Karpas-422 (cell line): ENCODE measurements around the gene RANBP3L. TPM values are rescaled to one million over a fixed set of nuclear protein-coding genes. Genes with fewer than 3 reads are reported as not detected.
"Not testable (repeated sequence)": the region's sequence is repeated elsewhere in the genome, so short reads cannot be mapped to it uniquely, and the experiment has no call there.

Source experiments
- DNase-seq: peaks from one replicate; pipeline ENCODE4 v3.0.0-alpha.2; 2015
- H2AFZ ChIP-seq: fragments of 200-600 bp; sonication (generic); 2 replicates; pipeline ENCODE4 v1.6.1; 2014; ENCODE audit warnings: antibody characterized with exemption, low read length, mixed read lengths
- H3K27ac ChIP-seq: fragments of 200-600 bp; sonication (generic); 2 replicates; pipeline ENCODE4 v1.5.1; 2014; ENCODE audit warnings: mild to moderate bottlenecking, low read length, moderate library complexity
- H3K27me3 ChIP-seq: fragments of 200-600 bp; sonication (generic); 2 replicates; pipeline ENCODE4 v1.6.1; 2014; ENCODE audit warnings: low read length, mixed read lengths
- H3K36me3 ChIP-seq: fragments of 200-600 bp; sonication (generic); 2 replicates; pipeline ENCODE4 v1.6.1; 2014; ENCODE audit warnings: low read length, mixed read lengths; ENCODE audit not compliant: insufficient read depth
- H3K4me1 ChIP-seq: fragments of 200-600 bp; sonication (generic); 2 replicates; pipeline ENCODE4 v1.6.1; 2014; ENCODE audit warnings: mild to moderate bottlenecking, low read length, mixed read lengths
- H3K4me2 ChIP-seq: fragments of 200-600 bp; sonication (generic); 2 replicates; pipeline ENCODE4 v1.6.1; 2014; ENCODE audit warnings: low read length, low read depth, mild to moderate bottlenecking; ENCODE audit not compliant: poor library complexity, severe bottlenecking
- H3K4me3 ChIP-seq: fragments of 200-600 bp; sonication (generic); 2 replicates; pipeline ENCODE4 v1.5.1; 2014; ENCODE audit warnings: mild to moderate bottlenecking, antibody characterized with exemption, low read length, mixed read lengths
- H3K79me2 ChIP-seq: fragments of 200-600 bp; sonication (generic); 2 replicates; pipeline ENCODE4 v1.6.1; 2014; ENCODE audit warnings: mild to moderate bottlenecking, low read length, mixed read lengths
- H3K9ac ChIP-seq: fragments of 200-600 bp; sonication (generic); 2 replicates; pipeline ENCODE4 v1.6.0; 2014; ENCODE audit warnings: low read length
- H3K9me2 ChIP-seq: fragments of 200-600 bp; sonication (generic), shearing (Covaris generic); replicated peaks from 2 replicates; pipeline ENCODE4 v1.6.0; 2014; ENCODE audit warnings: mild to moderate bottlenecking, low read length, moderate library complexity; ENCODE audit not compliant: insufficient read depth
- H3K9me3 ChIP-seq: fragments of 300-700, 200-600 bp; sonication (generic); 2 replicates; pipeline ENCODE4 v1.6.1; 2014; ENCODE audit warnings: low read length, mixed read lengths
- H4K20me1 ChIP-seq: fragments of 200-600 bp; sonication (generic); 2 replicates; pipeline ENCODE4 v1.6.1; 2014; ENCODE audit warnings: mild to moderate bottlenecking, antibody characterized with exemption, low read length, low read depth; ENCODE audit not compliant: insufficient read depth
- total RNA-seq: library from RNA; depleted of rRNA; stranded (reverse); fragments of >200 nt; shearing (Covaris generic); gene quantifications from 2 replicates; pipeline ENCODE4 v1.2.3, GENCODE V29; 2014; ENCODE audit warnings: low replicate concordance; rRNA removed

Gene RANBP3L
- total RNA-seq, result 0.18 and 0.22 TPM in 2 replicates

- Histone ChIP-seq H3K27me3 (no peaks in the 10 kb centered on the region), H4K20me1 (no peaks in the 10 kb centered on the region), H3K4me3 (0 out of 2 replicates have a peak within 1 kb of the TSS, but pooled peaks have one; percentile 13), H3K9ac (no peak within 1 kb of the TSS), H2AFZ (no peak within 1 kb of the TSS), H3K27ac (no peak within 1 kb of the TSS), H3K4me1 (peaks cover 12% of the 10 kb centered on the region; the same call in 1 of the 2 replicates), H3K4me2 (peak within 1 kb of the TSS; percentile 30), H3K36me3 (no peaks in the 10 kb centered on the region), H3K9me2 (no peaks in the 10 kb centered on the region), H3K9me3 (no peaks in the 10 kb centered on the region), H3K79me2 (no peaks in the 10 kb centered on the region)
- peak; percentile 60 for DNase-seq
These were observed at the start of gene RANBP3L for GRCh38 chr5:36301858-36302603. Gene RANBP3L, minus strand, starts transcription at chr5:36301902. Its CDS starts 486 bp downstream, at chr5:36301416.

- Histone ChIP-seq H3K27me3 (no peaks in the 10 kb centered on the region), H3K27ac (no peak overlapping the region), H3K9me3 (no peaks in the 10 kb centered on the region), H3K9ac (no peak overlapping the region), H3K79me2 (no peaks in the 10 kb centered on the region), H4K20me1 (no peaks in the 10 kb centered on the region), H3K36me3 (no peaks in the 10 kb centered on the region), H2AFZ (no peak overlapping the region), H3K4me3 (no peak overlapping the region), H3K4me2 (no peak overlapping the region), H3K4me1 (no peaks in the 10 kb centered on the region), H3K9me2 (no peaks in the 10 kb centered on the region)
- no peak for DNase-seq
These were observed 45.4 kb upstream of the RANBP3L start for GRCh38 chr5:36346896-36347690.

- H3K36me3 ChIP-seq, result no peaks in the 10 kb centered on the region
- H3K9me3 ChIP-seq, result no peaks in the 10 kb centered on the region
- no peak overlapping the region for H3K9ac ChIP-seq
- no peak for DNase-seq
- H2AFZ ChIP-seq, result no peak overlapping the region
- H3K4me3 ChIP-seq, result no peak overlapping the region
- H3K4me2 ChIP-seq, result no peak overlapping the region
- no peaks in the 10 kb centered on the region for H3K27me3 ChIP-seq
- no peak overlapping the region for H3K27ac ChIP-seq
- no peaks in the 10 kb centered on the region for H3K9me2 ChIP-seq
- H4K20me1 ChIP-seq, result no peaks in the 10 kb centered on the region
- no peaks in the 10 kb centered on the region for H3K79me2 ChIP-seq
- H3K4me1 ChIP-seq, result no peaks in the 10 kb centered on the region
These were observed 43.2 kb upstream of the RANBP3L start for GRCh38 chr5:36344899-36345298.

- not testable (repeated sequence) for H2AFZ ChIP-seq, H3K9me3 ChIP-seq, H3K9me2 ChIP-seq, H3K36me3 ChIP-seq, H3K79me2 ChIP-seq, H3K4me1 ChIP-seq, H3K4me2 ChIP-seq, H3K27ac ChIP-seq, H3K27me3 ChIP-seq, H4K20me1 ChIP-seq, DNase-seq, H3K9ac ChIP-seq, H3K4me3 ChIP-seq
These were observed 40.0 kb upstream of the RANBP3L start for GRCh38 chr5:36341720-36342119.

- no peak for DNase-seq
- Histone ChIP-seq H3K27ac (no peak overlapping the region), H3K27me3 (no peaks in the 10 kb centered on the region), H3K4me2 (no peak overlapping the region), H3K9me3 (no peaks in the 10 kb centered on the region), H2AFZ (no peak overlapping the region), H3K9ac (no peak overlapping the region), H3K4me3 (no peak overlapping the region), H3K4me1 (no peaks in the 10 kb centered on the region), H3K9me2 (no peaks in the 10 kb centered on the region), H3K36me3 (no peaks in the 10 kb centered on the region), H4K20me1 (no peaks in the 10 kb centered on the region), H3K79me2 (no peaks in the 10 kb centered on the region)
These were observed 35.9 kb upstream of the RANBP3L start for GRCh38 chr5:36337597-36337996.

- Histone ChIP-seq H3K79me2 (no peaks in the 10 kb centered on the region), H3K27me3 (no peaks in the 10 kb centered on the region), H4K20me1 (no peaks in the 10 kb centered on the region), H3K4me3 (no peak overlapping the region), H3K4me1 (no peaks in the 10 kb centered on the region), H3K9me2 (no peaks in the 10 kb centered on the region), H3K27ac (no peak overlapping the region), H3K9ac (no peak overlapping the region), H2AFZ (no peak overlapping the region), H3K4me2 (no peak overlapping the region), H3K36me3 (no peaks in the 10 kb centered on the region), H3K9me3 (no peaks in the 10 kb centered on the region)
- no peak for DNase-seq
These were observed 32.6 kb upstream of the RANBP3L start for GRCh38 chr5:36334315-36334714.

- not testable (repeated sequence) for H3K4me1 ChIP-seq, H3K9me3 ChIP-seq, H3K9ac ChIP-seq, H3K9me2 ChIP-seq, H3K27ac ChIP-seq, H3K27me3 ChIP-seq, DNase-seq, H3K4me2 ChIP-seq, H4K20me1 ChIP-seq, H3K79me2 ChIP-seq, H3K4me3 ChIP-seq, H3K36me3 ChIP-seq, H2AFZ ChIP-seq
These were observed 31.0 kb upstream of the RANBP3L start for GRCh38 chr5:36332720-36333119.

GRCh38 chr5:36325196-36325595 is 23.5 kb upstream of the RANBP3L start:
- Histone ChIP-seq H3K4me3 (no peak overlapping the region), H3K4me2 (no peak overlapping the region), H4K20me1 (no peaks in the 10 kb centered on the region), H3K9me3 (no peaks in the 10 kb centered on the region), H3K27me3 (no peaks in the 10 kb centered on the region), H2AFZ (no peak overlapping the region), H3K79me2 (no peaks in the 10 kb centered on the region), H3K27ac (no peak overlapping the region), H3K9me2 (no peaks in the 10 kb centered on the region), H3K36me3 (no peaks in the 10 kb centered on the region), H3K4me1 (no peaks in the 10 kb centered on the region), H3K9ac (no peak overlapping the region)
- no peak for DNase-seq
